IMR-90 (cell line): ENCODE results near the gene IGF1. TPM values are rescaled to one million over a fixed set of nuclear protein-coding genes. Genes with fewer than 3 reads are reported as not detected.

Experiments
- ATAC-seq: fragments of 200-7000 bp; cut with Tn5 transposase; 2 replicates; pipeline ENCODE4 v1.9.1; 2020; ENCODE audit warnings: low read depth, mild to moderate bottlenecking, moderate library complexity
- BruUV-seq: library from RNA; stranded (reverse); fragments of 400-500 nt; replicated peaks from 2 replicates; lab custom pipeline; 2021; lab: Mats Ljungman, UMichigan
- CTCF ChIA-PET: fragments of 300-600 bp; formaldehyde crosslinking; extraction: SDS; loops from one replicate; lab custom pipeline; 2021; ENCODE audit warnings: antibody characterized with exemption; lab: Yijun Ruan, JAX
- POLR2A ChIA-PET: fragments of 300-600 bp; sonication (Branson Sonifier 250); formaldehyde crosslinking; loops from one replicate; lab custom pipeline; 2022; ENCODE audit warnings: antibody characterized with exemption; ENCODE audit not compliant: unreplicated experiment; lab: Charles Lee
- DNase-seq: peaks from one replicate; pipeline ENCODE4 v3.0.0; 2013
- H2AFZ ChIP-seq: replicated peaks from 2 replicates; pipeline ENCODE3; 2013; ENCODE audit warnings: low read length, mild to moderate bottlenecking; ENCODE audit not compliant: poor library complexity
- H2AK5ac ChIP-seq: 2 replicates; pipeline ENCODE4 v1.6.1; 2013; ENCODE audit warnings: low read depth, low read length, inconsistent platforms
- H2AK9ac ChIP-seq: replicated peaks from 2 replicates; pipeline ENCODE3; 2013; ENCODE audit warnings: mild to moderate bottlenecking, low read depth, low read length, moderate library complexity; ENCODE audit not compliant: poor library complexity
- H2BK120ac ChIP-seq: 2 replicates; pipeline ENCODE4 v1.6.1; 2013; ENCODE audit warnings: low read depth, low read length, inconsistent platforms
- H2BK15ac ChIP-seq: 3 replicates; pipeline ENCODE4 v1.6.1; 2013; ENCODE audit warnings: low read depth, low read length, inconsistent platforms
- H2BK20ac ChIP-seq: 2 replicates; pipeline ENCODE4 v1.6.1; 2013; ENCODE audit warnings: low read depth, mild to moderate bottlenecking, inconsistent platforms, low read length, moderate library complexity
- H2BK5ac ChIP-seq: 2 replicates; pipeline ENCODE4 v1.6.1; 2013; ENCODE audit warnings: mild to moderate bottlenecking, low read depth, low read length, inconsistent platforms; ENCODE audit not compliant: poor library complexity, severe bottlenecking
- H3K14ac ChIP-seq: replicated peaks from 2 replicates; pipeline ENCODE4 v1.6.1; 2013; ENCODE audit warnings: low read depth, low read length, inconsistent platforms
- H3K18ac ChIP-seq: 2 replicates; pipeline ENCODE4 v1.6.1; 2013; ENCODE audit warnings: low read depth, low read length, control low read depth
- H3K23ac ChIP-seq: 2 replicates; pipeline ENCODE4 v1.6.1; 2013; ENCODE audit warnings: low read depth, low read length, inconsistent platforms
- H3K27ac ChIP-seq: 2 replicates; pipeline ENCODE4 v1.5.1; 2013; ENCODE audit warnings: mild to moderate bottlenecking, control low read depth, low read length; ENCODE audit not compliant: insufficient read depth
- H3K27me3 ChIP-seq: 2 replicates; pipeline ENCODE4 v1.6.1; 2013; ENCODE audit warnings: low read length; ENCODE audit not compliant: control insufficient read depth, insufficient read depth
- H3K36me3 ChIP-seq: 2 replicates; pipeline ENCODE4 v1.6.1; 2013; ENCODE audit warnings: low read length, mixed read lengths; ENCODE audit not compliant: control insufficient read depth, insufficient read depth
- H3K4ac ChIP-seq: 2 replicates; pipeline ENCODE4 v1.6.1; 2013; ENCODE audit warnings: low read depth, low read length, inconsistent platforms
- H3K4me1 ChIP-seq: 2 replicates; pipeline ENCODE4 v1.6.1; 2013; ENCODE audit warnings: low read length, mixed read lengths; ENCODE audit not compliant: control insufficient read depth, insufficient read depth
- H3K4me2 ChIP-seq: 2 replicates; pipeline ENCODE4 v1.6.1; 2013; ENCODE audit warnings: low read depth, mild to moderate bottlenecking, control low read depth, low read length, moderate library complexity
- H3K4me3 ChIP-seq: 2 replicates; pipeline ENCODE4 v1.5.1; 2013; ENCODE audit warnings: low read depth, mild to moderate bottlenecking, control low read depth, low read length, moderate library complexity; ENCODE audit not compliant: insufficient read depth
- H3K56ac ChIP-seq: 2 replicates; pipeline ENCODE4 v1.6.1; 2013; ENCODE audit warnings: low read length, inconsistent platforms; ENCODE audit not compliant: insufficient read depth; ENCODE audit errors: extremely low read depth
- H3K79me1 ChIP-seq, 2 experiments: 2 replicates each; pipeline ENCODE4 v1.6.1; 2013; ENCODE audit warnings: low read length in 2 of 2, inconsistent platforms in 1 of 2, low read depth in 1 of 2
- H3K9ac ChIP-seq: 2 replicates; pipeline ENCODE4 v1.6.1; 2013; ENCODE audit warnings: low read depth, low read length, control low read depth
- H3K9me1 ChIP-seq: 2 replicates; pipeline ENCODE4 v1.6.1; 2013; ENCODE audit warnings: low read length, inconsistent platforms; ENCODE audit not compliant: insufficient read depth
- H3K9me3 ChIP-seq: 2 replicates; pipeline ENCODE4 v1.6.1; 2013; ENCODE audit warnings: low read length; ENCODE audit not compliant: control insufficient read depth, insufficient read depth
- H4K20me1 ChIP-seq: 2 replicates; pipeline ENCODE4 v1.6.1; 2013; ENCODE audit warnings: low read length, inconsistent platforms; ENCODE audit not compliant: insufficient read depth
- H4K5ac ChIP-seq: 2 replicates; pipeline ENCODE4 v1.6.1; 2013; ENCODE audit warnings: mild to moderate bottlenecking, low read depth, low read length, control low read depth
- H4K8ac ChIP-seq, 2 experiments: 2 replicates each; pipeline ENCODE4 v1.6.1; 2013; ENCODE audit warnings: low read depth in 2 of 2, low read length in 2 of 2, control low read depth in 1 of 2, inconsistent platforms in 1 of 2
- H4K91ac ChIP-seq: 2 replicates; pipeline ENCODE4 v1.6.1; 2013; ENCODE audit warnings: low read depth, low read length, inconsistent platforms; ENCODE audit not compliant: insufficient read depth
- BHLHE40 ChIP-seq: fragments of 150-350 bp; IDR thresholded peaks from 2 replicates; pipeline ENCODE4 v1.6.1; 2016; ENCODE audit warnings: mild to moderate bottlenecking, low read depth, low read length
- CEBPB ChIP-seq: IDR thresholded peaks from 2 replicates; pipeline ENCODE4 v1.6.1; 2012; ENCODE audit warnings: low read depth, low read length, improper control_type of control experiment
- CHD1 ChIP-seq: IDR thresholded peaks from 2 replicates; pipeline ENCODE4 v1.6.1; 2012; ENCODE audit warnings: low read depth, low read length, improper control_type of control experiment
- CTCF ChIP-seq: conservative IDR thresholded peaks from 2 replicates; pipeline ENCODE4 v1.5.1; 2012; ENCODE audit warnings: mild to moderate bottlenecking, low read depth, low read length, improper control_type of control experiment
- MAZ ChIP-seq: IDR thresholded peaks from 2 replicates; pipeline ENCODE4 v1.6.1; 2012; ENCODE audit warnings: low read depth, mild to moderate bottlenecking, low read length, improper control_type of control experiment, moderate library complexity, borderline replicate concordance
- MXI1 ChIP-seq: IDR thresholded peaks from 2 replicates; pipeline ENCODE4 v1.6.1; 2012; ENCODE audit warnings: low read depth, mild to moderate bottlenecking, low read length, moderate library complexity, borderline replicate concordance
- POLR2A ChIP-seq: IDR thresholded peaks from 2 replicates; pipeline ENCODE4 v1.6.1; 2012; ENCODE audit warnings: mild to moderate bottlenecking, low read depth, low read length
- RCOR1 ChIP-seq: IDR thresholded peaks from 2 replicates; pipeline ENCODE4 v1.6.1; 2012; ENCODE audit warnings: mild to moderate bottlenecking, low read length, improper control_type of control experiment; ENCODE audit not compliant: insufficient replicate concordance
- RFX5 ChIP-seq: IDR thresholded peaks from 2 replicates; pipeline ENCODE4 v1.8.0; 2012; ENCODE audit warnings: low read depth, mild to moderate bottlenecking, low read length, moderate library complexity
- SMC3 ChIP-seq: fragments of 150-350 bp; IDR thresholded peaks from 2 replicates; pipeline ENCODE4 v1.6.1; 2016; ENCODE audit warnings: low read depth, mild to moderate bottlenecking, antibody characterized with exemption, low read length, moderate library complexity
- USF2 ChIP-seq: fragments of 150-350 bp; IDR thresholded peaks from 2 replicates; pipeline ENCODE4 v1.6.1; 2017; ENCODE audit warnings: mild to moderate bottlenecking, antibody characterized with exemption, low read length, low read depth
- WGBS, 2 experiments: methylation state at CpG; one replicate each; pipeline versions ENCODE4 v1.1.5 to v1.1.7; 2013; ENCODE audit warnings: missing lambda C conversion rate in 2 of 2; ENCODE audit not compliant: insufficient read length in 1 of 2; ENCODE audit errors: extremely low coverage in 2 of 2; 5-methylcytosine and 5-hydroxymethylcytosine counted together
- dilution Hi-C: fragments of 300-500 bp; cut with HindIII; formaldehyde crosslinking; loops from one replicate; pipeline ENCODE4 v1.14.3; 2018; ENCODE audit warnings: low sequenced_read_pairs; ENCODE audit not compliant: unreplicated experiment
- in situ Hi-C: fragments of 300-500 bp; cut with MboI; formaldehyde crosslinking; loops from 3 replicates; pipeline ENCODE4 v1.14.3; 2019; ENCODE audit warnings: low sequenced_read_pairs, inconsistent platforms, mixed read lengths
- intact Hi-C: fragments of 100-400 bp; cut with micrococcal nuclease; formaldehyde crosslinking; loops from 2 replicates; pipeline ENCODE4 v1.10.0; 2022
- polyA plus RNA-seq, 3 experiments: library from polyadenylated mRNA; depleted of rRNA; stranded (reverse); fragments of >200 nt; gene quantifications; 2 replicates each; pipeline ENCODE4 v1.2.3, GENCODE V29; 2012; ENCODE audit warnings: low replicate concordance in 1 of 3
- total RNA-seq: library from RNA; depleted of rRNA; stranded (reverse); fragments of >200 nt; gene quantifications from 2 replicates; pipeline ENCODE4 v1.2.3, GENCODE V29; 2012

The IGF1 gene
- total and polyA plus RNA-seq, 2 of the 4 experiments (the other 2 are of a cell fraction): under 0.01 to 0.12 TPM

- H2AFZ ChIP-seq: no peak overlapping the region
- H2BK5ac ChIP-seq: no peak overlapping the region
- peak overlapping the region; percentile 68 for H3K4ac ChIP-seq
- peak overlapping the region; percentile 26; the same call in 1 of the 2 replicates for H3K23ac ChIP-seq
- H3K18ac ChIP-seq: peak overlapping the region; percentile 64; the same call in 1 of the 2 replicates
- no TSS peak for BruUV-seq
- no peaks in the 10 kb centered on the region for H4K20me1 ChIP-seq
- no peak for ATAC-seq
- no peak overlapping the region for H3K4me2 ChIP-seq
- H4K8ac ChIP-seq: peak overlapping the region in 1 of 2 experiments; percentile 52; a peak in 1 of 4 replicates
- peaks cover 24% of the 10 kb centered on the region for H3K4me1 ChIP-seq
- H2BK15ac ChIP-seq: peak overlapping the region; percentile 60; the same call in 1 of the 3 replicates
- no peak overlapping the region for H3K9ac ChIP-seq
- WGBS, 2 experiments: no CpG with 5 or more reads among the region's 4 CpGs
- POLR2A ChIA-PET: no interaction called here
- no peaks in the 10 kb centered on the region for H3K79me1 ChIP-seq
- H2AK5ac ChIP-seq: no peak overlapping the region
- intact Hi-C loops: no loop called here
- no peak for DNase-seq
- in situ Hi-C loops: no loop called here
- no peak overlapping the region for H3K4me3 ChIP-seq
- TF ChIP-seq USF2 (no peak), CHD1 (no peak), RFX5 (no peak), POLR2A (no peak), BHLHE40 (no peak), MAZ (no peak), MXI1 (no peak), CTCF (no peak), RCOR1 (no peak), CEBPB (no peak), SMC3 (no peak)
- H3K9me1 ChIP-seq: peaks cover 15% of the 10 kb centered on the region
- H3K14ac ChIP-seq: 0 out of 2 replicates have a peak overlapping the region, but pooled peaks have one; percentile 57
- H3K27me3 ChIP-seq: no peaks in the 10 kb centered on the region
- dilution Hi-C loops: no loop called here
- no peaks in the 10 kb centered on the region for H3K36me3 ChIP-seq
- no peaks in the 10 kb centered on the region for H3K9me3 ChIP-seq
- H2BK20ac ChIP-seq: no peak overlapping the region
- CTCF ChIA-PET: no interaction called here
- H4K91ac ChIP-seq: no peak overlapping the region
- no peak overlapping the region for H2AK9ac ChIP-seq
- no peak overlapping the region for H3K56ac ChIP-seq
- no peak overlapping the region for H3K27ac ChIP-seq
- H2BK120ac ChIP-seq: peak overlapping the region; percentile 84
- H4K5ac ChIP-seq: no peak overlapping the region
These were observed 44.4 kb downstream of the IGF1 start for GRCh38 chr12:102435827-102436436.
